ENCODE measurements around the gene MKRN2OS.

The MKRN2OS gene

GRCh38 chr3:12541625-12542024, 3.7 kb downstream of the MKRN2OS start:
- CTCF ChIA-PET: interaction anchor here (0.9 to 1.6 kb wide), 5 partner anchors 12 to 406 kb away, joined by 3 to 4 read pairs (median 3); no protein-coding TSS in a partner anchor
- DNase-seq (ENCODE audit: low read depth, low spot score): no peak
- POLR2A ChIA-PET: no interaction called here
- TF ChIP-seq CTCF (IDR thresholded peaks at IDR 0.05; ENCODE audit: insufficient read depth, low read length, missing control alignments): peak; percentile 19
- H3K4me3 ChIP-seq (ENCODE audit: low read depth, low read length): no peak overlapping the region

- CTCF ChIA-PET: interaction anchor here (1.0 to 3.7 kb wide), 14 partner anchors 11 to 404 kb away, joined by 3 to 35 read pairs (median 8); partner anchors contain the start of gene TSEN2
- POLR2A ChIA-PET: no interaction called here
- H3K4me3 ChIP-seq (ENCODE audit: low read depth, low read length): no peak overlapping the region
- no peak for DNase-seq (ENCODE audit: low read depth, low spot score)
- TF ChIP-seq CTCF (IDR thresholded peaks at IDR 0.05; ENCODE audit: insufficient read depth, low read length, missing control alignments): peak; percentile 29
These were observed 8.9 kb downstream of the MKRN2OS start for GRCh38 chr3:12536423-12536822.

GRCh38 chr3:12532182-12532581, 13.1 kb downstream of the MKRN2OS start:
- CTCF ChIA-PET: interaction anchor here (1.5 kb wide), 1 partner anchor 22 kb away, joined by 3 read pairs; no protein-coding TSS in a partner anchor
- DNase-seq (ENCODE audit: low read depth, low spot score): no peak
- no peak for TF ChIP-seq CTCF (IDR thresholded peaks at IDR 0.05; ENCODE audit: insufficient read depth, low read length, missing control alignments)
- POLR2A ChIA-PET: no interaction called here
- H3K4me3 ChIP-seq (ENCODE audit: low read depth, low read length): no peak overlapping the region

GRCh38 chr3:12527757-12528143, 17.5 kb downstream of the MKRN2OS start:
- no peak for TF ChIP-seq CTCF (IDR thresholded peaks at IDR 0.05; ENCODE audit: insufficient read depth, low read length, missing control alignments)
- ChIA-PET CTCF (interaction anchor here (0.9 kb wide), 1 partner anchor 390 kb away, joined by 3 read pairs; no protein-coding TSS in a partner anchor), POLR2A (no interaction called here)
- DNase-seq (ENCODE audit: low read depth, low spot score): no peak
- no peak overlapping the region for H3K4me3 ChIP-seq (ENCODE audit: low read depth, low read length)

GRCh38 chr3:12522721-12523120, 22.6 kb downstream of the MKRN2OS start:
- POLR2A ChIA-PET: no interaction called here
- DNase-seq (ENCODE audit: low read depth, low spot score): no peak
- no peak overlapping the region for H3K4me3 ChIP-seq (ENCODE audit: low read depth, low read length)
- CTCF ChIA-PET: interaction anchor here (0.9 to 2.1 kb wide), 3 partner anchors 14 to 43 kb away, joined by 3 to 5 read pairs (median 5); no protein-coding TSS in a partner anchor
- TF ChIP-seq CTCF (IDR thresholded peaks at IDR 0.05; ENCODE audit: insufficient read depth, low read length, missing control alignments): no peak

GRCh38 chr3:12521010-12521409, 24.3 kb downstream of the MKRN2OS start:
- no peak for DNase-seq (ENCODE audit: low read depth, low spot score)
- H3K4me3 ChIP-seq (ENCODE audit: low read depth, low read length): no peak overlapping the region
- TF ChIP-seq CTCF (IDR thresholded peaks at IDR 0.05; ENCODE audit: insufficient read depth, low read length, missing control alignments): no peak
- ChIA-PET CTCF (interaction anchor here (1.4 to 2.1 kb wide), 2 partner anchors 10 to 41 kb away, joined by 4 to 5 read pairs; no protein-coding TSS in a partner anchor), POLR2A (no interaction called here)
